HCT116 (cell line): Measurements from ENCODE around the gene ANXA6. TPM values are rescaled to one million over a fixed set of nuclear protein-coding genes. Genes with fewer than 3 reads are reported as not detected.

Source experiments
- ATAC-seq: fragments of 200-7000 bp; cut with Tn5 transposase; 2 replicates; pipeline ENCODE4 v1.9.1; 2020; ENCODE audit warnings: mild to moderate bottlenecking, moderate library complexity
- BruUV-seq: library from RNA; stranded (reverse); fragments of 400-500 nt; replicated peaks from 2 replicates; lab custom pipeline; 2021; lab: Mats Ljungman, UMichigan
- CTCF ChIA-PET: fragments of 300-600 bp; sonication (Branson Sonifier 250); formaldehyde crosslinking; loops from one replicate; lab custom pipeline; 2021; ENCODE audit warnings: antibody characterized with exemption; lab: Charles Lee
- POLR2A ChIA-PET: fragments of 300-600, 350-600 bp; sonication (Branson Sonifier 250); formaldehyde crosslinking; loops from one replicate; lab custom pipeline; 2021; ENCODE audit warnings: antibody characterized with exemption; lab: Charles Lee
- RAD21 ChIA-PET, 2 experiments: fragments of 300-600 bp; sonication (Branson Sonifier 250); formaldehyde crosslinking; loops; one replicate each; lab custom pipeline; 2023; ENCODE audit warnings: low total read pairs in 2 of 2; ENCODE audit not compliant: uncharacterized antibody in 2 of 2, unreplicated experiment in 2 of 2, low non-redundant PET in 1 of 2; lab: Charles Lee
- DNase-seq: peaks from one replicate; pipeline ENCODE4 v3.0.0-alpha.2; 2010; ENCODE audit warnings: low read depth, low spot score
- H2AFZ ChIP-seq: fragments of 200-600 bp; shearing (Covaris generic), sonication (generic); 2 replicates; pipeline ENCODE4 v1.6.1; 2017; ENCODE audit warnings: low read depth, mixed run types, mixed read lengths, antibody characterized with exemption, low read length; ENCODE audit not compliant: poor library complexity, severe bottlenecking
- H3K27ac ChIP-seq: 2 replicates; pipeline ENCODE4 v1.5.1; 2012; ENCODE audit warnings: low read depth, low read length
- H3K27me3 ChIP-seq: fragments of 200-600 bp; sonication (generic); 2 replicates; pipeline ENCODE4 v1.6.1; 2016; ENCODE audit warnings: mixed run types, low read length, mixed read lengths; ENCODE audit not compliant: insufficient read depth
- H3K36me3 ChIP-seq, 2 experiments: fragments of 200-500 bp in 1 of 2; fragments of 200-600 bp in 1 of 2; sonication (Bioruptor generic) in 1 of 2; sonication (generic) in 1 of 2; 2 replicates each; pipeline versions ENCODE4 v1.5.1 to v1.6.1; 2014 to 2016; ENCODE audit warnings: low read length in 2 of 2, inconsistent platforms in 1 of 2, mixed read lengths in 1 of 2, mixed run types in 1 of 2; ENCODE audit not compliant: insufficient read depth in 2 of 2, control insufficient read depth in 1 of 2
- H3K4me1 ChIP-seq, 2 experiments: fragments of 200-600 bp in 1 of 2; sonication (generic) in 1 of 2; 2 replicates each; pipeline versions ENCODE4 v1.5.1 to v1.6.1; 2012 to 2017; ENCODE audit warnings: low read length in 2 of 2, inconsistent platforms in 1 of 2, mild to moderate bottlenecking in 1 of 2, mixed read lengths in 1 of 2, mixed run types in 1 of 2, moderate library complexity in 1 of 2; ENCODE audit not compliant: insufficient read depth in 2 of 2, control insufficient read depth in 1 of 2
- H3K4me2 ChIP-seq: fragments of 200-600 bp; sonication (generic); 2 replicates; pipeline ENCODE4 v1.6.1; 2017; ENCODE audit warnings: mixed run types, low read length, mixed read lengths
- H3K4me3 ChIP-seq, 2 experiments: fragments of 200-600 bp in 1 of 2; sonication (generic) in 1 of 2; replicated peaks in 1 of 2; 2 replicates each; pipeline ENCODE4 v1.5.1; 2011 to 2016; ENCODE audit warnings: low read length in 2 of 2, control low read depth in 1 of 2, low read depth in 1 of 2, mild to moderate bottlenecking in 1 of 2, mixed read lengths in 1 of 2, mixed run types in 1 of 2
- H3K79me2 ChIP-seq: fragments of 200-600 bp; sonication (generic); 2 replicates; pipeline ENCODE4 v1.6.1; 2017; ENCODE audit warnings: mild to moderate bottlenecking, mixed run types, low read length, moderate library complexity, mixed read lengths; ENCODE audit not compliant: insufficient read depth
- H3K9ac ChIP-seq: fragments of 200-600 bp; sonication (generic); 2 replicates; pipeline ENCODE4 v1.6.1; 2016; ENCODE audit warnings: low read length, mixed read lengths
- H3K9me2 ChIP-seq: fragments of 200-600 bp; sonication (generic), shearing (Covaris generic); 2 replicates; pipeline ENCODE4 v1.6.1; 2017; ENCODE audit warnings: mixed run types, mild to moderate bottlenecking, moderate library complexity; ENCODE audit not compliant: insufficient read depth
- H3K9me3 ChIP-seq, 2 experiments: fragments of 200-500 bp in 1 of 2; fragments of 200-600 bp in 1 of 2; sonication (Bioruptor generic) in 1 of 2; sonication (generic) in 1 of 2; 2 replicates each; pipeline ENCODE4 v1.6.1; 2014 to 2017; ENCODE audit warnings: low read length in 2 of 2, mixed read lengths in 2 of 2, inconsistent platforms in 1 of 2, low read depth in 1 of 2, mild to moderate bottlenecking in 1 of 2, mixed run types in 1 of 2, moderate library complexity in 1 of 2; ENCODE audit not compliant: control insufficient read depth in 1 of 2, insufficient read depth in 1 of 2
- H4K20me1 ChIP-seq: fragments of 200-600 bp; sonication (generic), shearing (Covaris generic); 2 replicates; pipeline ENCODE4 v1.6.1; 2017; ENCODE audit warnings: mixed run types, mild to moderate bottlenecking, moderate library complexity; ENCODE audit not compliant: insufficient read depth
- ATF3 ChIP-seq: IDR thresholded peaks from 2 replicates; pipeline ENCODE4 v1.6.1; 2012
- CBX3 ChIP-seq: IDR thresholded peaks from 2 replicates; pipeline ENCODE4 v1.6.1; 2012; ENCODE audit warnings: low read depth
- CEBPB ChIP-seq: IDR thresholded peaks from 2 replicates; pipeline ENCODE4 v1.6.1; 2012; ENCODE audit warnings: low read depth
- CTCF ChIP-seq, 3 experiments: fragments of 200-600 bp in 1 of 3; sonication (generic) in 1 of 3; IDR thresholded peaks in 2 of 3; conservative IDR thresholded peaks in 1 of 3; 2 replicates each; pipeline ENCODE4 v1.5.1; 2012 to 2017; ENCODE audit warnings: low read depth in 2 of 3, low read length in 2 of 3, antibody characterized with exemption in 1 of 3, borderline replicate concordance in 1 of 3, control low read depth in 1 of 3, mild to moderate bottlenecking in 1 of 3, mixed read lengths in 1 of 3, mixed run types in 1 of 3, moderate library complexity in 1 of 3; ENCODE audit not compliant: insufficient read depth in 1 of 3
- EGR1 ChIP-seq: IDR thresholded peaks from 2 replicates; pipeline ENCODE4 v1.6.1; 2012; ENCODE audit warnings: low read depth
- ELF1 ChIP-seq: IDR thresholded peaks from 2 replicates; pipeline ENCODE4 v1.6.1; 2012; ENCODE audit warnings: low read depth, borderline replicate concordance
- EZH2phosphoT487 ChIP-seq: fragments of 200-600 bp; IDR thresholded peaks from 2 replicates; pipeline ENCODE4 v1.6.1; 2018; ENCODE audit warnings: antibody characterized with exemption, borderline replicate concordance
- FOSL1 ChIP-seq: IDR thresholded peaks from 2 replicates; pipeline ENCODE4 v1.6.1; 2012; ENCODE audit warnings: low read depth
- JUND ChIP-seq: IDR thresholded peaks from 2 replicates; pipeline ENCODE4 v1.6.1; 2012
- POLR2A ChIP-seq: IDR thresholded peaks from 2 replicates; pipeline ENCODE4 v1.7.0; 2011; ENCODE audit warnings: borderline replicate concordance; ENCODE audit not compliant: insufficient read depth, insufficient read length; ENCODE audit errors: extremely low read depth
- POLR2AphosphoS5 ChIP-seq: IDR thresholded peaks from 2 replicates; pipeline ENCODE4 v1.6.1; 2011; ENCODE audit warnings: mild to moderate bottlenecking, low read depth, low read length, moderate library complexity
- RAD21 ChIP-seq: IDR thresholded peaks from 2 replicates; pipeline ENCODE4 v1.6.1; 2012; ENCODE audit warnings: low read depth, mild to moderate bottlenecking
- SP1 ChIP-seq: IDR thresholded peaks from 2 replicates; pipeline ENCODE4 v1.6.1; 2012; ENCODE audit warnings: low read depth
- SRF ChIP-seq: IDR thresholded peaks from 2 replicates; pipeline ENCODE4 v1.6.1; 2012; ENCODE audit warnings: low read depth
- YY1 ChIP-seq: IDR thresholded peaks from 2 replicates; pipeline ENCODE4 v1.6.1; 2011; ENCODE audit warnings: low read length, low read depth, moderate library complexity, mild to moderate bottlenecking; ENCODE audit not compliant: insufficient replicate concordance; ENCODE audit errors: extremely low read depth
- intact Hi-C: fragments of 100-400 bp; cut with micrococcal nuclease; formaldehyde crosslinking; loops from 2 replicates; pipeline ENCODE4 v1.10.0; 2022
- total RNA-seq: library from RNA; stranded (reverse); gene quantifications from one replicate; pipeline ENCODE4 v1.2.1, GENCODE V29; 2021; ENCODE audit not compliant: unreplicated experiment

ANXA6 gene
- total RNA-seq, 1 experiment from 2014 or later, result 71.9 TPM

GRCh38 chr5:151168602-151169344, 11.2 kb upstream of the ANXA6 start:
- no peaks in the 10 kb centered on the region for H3K27me3 ChIP-seq
- H3K9me3 ChIP-seq, result no peaks in the 10 kb centered on the region
- H3K27ac ChIP-seq, result no peak overlapping the region
- no peaks in the 10 kb centered on the region for H3K9me2 ChIP-seq
- DNase-seq, result no peak
- ATAC-seq, result no peak
- H3K4me1 ChIP-seq, result peaks cover 0 to 8% of the 10 kb centered on the region in 2 experiments; a peak in 2 of 4 replicates
- H2AFZ ChIP-seq, result no peak overlapping the region
- ChIA-PET CTCF (interaction anchor here (1.5 to 2.0 kb wide), 2 partner anchors 11 to 43 kb away, joined by 5 to 9 read pairs; partner anchors contain the start of gene ANXA6), POLR2A (no interaction called here), RAD21 (no interaction called here)
- H4K20me1 ChIP-seq, result no peaks in the 10 kb centered on the region
- H3K4me3 ChIP-seq, result no peak overlapping the region
- H3K4me2 ChIP-seq, result no peak overlapping the region
- no peaks in the 10 kb centered on the region for H3K36me3 ChIP-seq
- intact Hi-C loops, result no loop called here
- TF ChIP-seq EGR1, result no peak
- TF ChIP-seq EZH2phosphoT487, result no peak
- no peak for TF ChIP-seq ELF1
- H3K9ac ChIP-seq, result no peak overlapping the region
- no TSS peak for BruUV-seq
- H3K79me2 ChIP-seq, result no peaks in the 10 kb centered on the region

GRCh38 chr5:151167022-151167421, 9.4 kb upstream of the ANXA6 start:
- no peak overlapping the region for H3K27ac ChIP-seq
- ChIA-PET POLR2A (no interaction called here), CTCF (interaction anchor here (0.8 to 3.7 kb wide), 4 partner anchors 9 to 85 kb away, joined by 3 to 34 read pairs (median 7); partner anchors contain the start of gene ANXA6)

More at GRCh38 chr5:151167022-151167421, 9.4 kb upstream of the ANXA6 start:
- Histone ChIP-seq H3K9ac (no peak overlapping the region), H3K79me2 (no peaks in the 10 kb centered on the region), H3K9me3 (no peaks in the 10 kb centered on the region), H3K4me3 (no peak overlapping the region), H3K36me3 (no peaks in the 10 kb centered on the region), H3K4me1 (peaks cover 0 to 8% of the 10 kb centered on the region in 2 experiments; a peak in 2 of 4 replicates), H2AFZ (no peak overlapping the region), H3K4me2 (no peak overlapping the region), H4K20me1 (no peaks in the 10 kb centered on the region), H3K9me2 (no peaks in the 10 kb centered on the region), H3K27me3 (no peaks in the 10 kb centered on the region)
- DNase-seq (no peak), ATAC-seq (no peak)
- TF ChIP-seq JUND (no peak), FOSL1 (no peak), SRF (no peak), POLR2A (no peak), POLR2AphosphoS5 (no peak), RAD21 (no peak), YY1 (no peak), CTCF (IDR thresholded peaks at IDR 0.05 in 2 of 3, conservative IDR thresholded peaks at IDR 0.05 in 1 of 3; ENCODE audit: borderline replicate concordance in 1 of 3, insufficient read depth in 1 of 3, low read depth in 2 of 3, low read length in 2 of 3) (no peak), CBX3 (no peak), CEBPB (no peak), EZH2phosphoT487 (no peak), ATF3 (no peak), ELF1 (no peak), SP1 (no peak)
- no TSS peak for BruUV-seq
- RAD21 ChIA-PET, result no interaction called here
- intact Hi-C loops, result no loop called here
